HFF-Myc (cell line): Measurements from ENCODE around the gene PXDC1.
A peak's percentile ranks its signal among the peaks of the same experiment; 100 is the strongest.

ENCODE experiments used
- DNase-seq: peaks from one replicate; pipeline ENCODE4 v3.0.0-alpha.2; 2011; ENCODE audit warnings: low read depth; ENCODE audit errors: extremely low read depth
- H3K4me3 ChIP-seq: replicated peaks from 2 replicates; pipeline ENCODE4 v1.5.1; 2011; ENCODE audit warnings: low read depth, mild to moderate bottlenecking, control low read depth, low read length
- TF ChIP-seq, protein P1 (sequence below): IDR thresholded peaks from 2 replicates; pipeline ENCODE4 v1.5.1; 2012; ENCODE audit warnings: mild to moderate bottlenecking, low read depth, low read length, control low read depth; ENCODE audit errors: missing control alignments

Gene PXDC1

DNA sequence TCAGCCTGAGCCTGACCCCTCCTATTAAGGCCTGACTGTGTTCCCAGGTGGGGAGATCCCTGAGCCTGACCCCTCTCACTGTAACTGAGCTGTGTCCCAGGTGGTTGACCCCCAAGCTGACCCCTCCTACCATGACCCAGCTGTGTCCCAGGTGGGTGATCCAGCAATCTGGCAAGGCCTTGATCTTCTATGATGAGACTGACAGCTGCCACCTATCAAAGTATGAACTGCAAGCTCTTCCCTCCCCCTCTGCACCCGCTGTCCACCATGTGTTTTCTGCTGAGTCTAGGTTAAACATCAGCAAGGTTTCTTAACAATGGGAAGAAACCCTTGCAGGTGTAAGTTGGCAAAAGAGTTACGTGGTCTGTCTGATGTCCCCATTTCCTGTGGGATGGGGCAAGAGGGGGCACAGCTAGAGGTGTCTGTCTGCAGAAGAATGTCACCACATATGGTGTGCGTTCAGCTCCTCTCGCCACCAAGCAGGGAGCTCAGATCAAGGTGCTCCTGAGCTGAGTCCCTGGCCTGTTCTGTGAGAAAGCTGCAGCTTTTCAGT lies 5.9 kb downstream of the PXDC1 start:
- TF ChIP-seq, protein P1, sequence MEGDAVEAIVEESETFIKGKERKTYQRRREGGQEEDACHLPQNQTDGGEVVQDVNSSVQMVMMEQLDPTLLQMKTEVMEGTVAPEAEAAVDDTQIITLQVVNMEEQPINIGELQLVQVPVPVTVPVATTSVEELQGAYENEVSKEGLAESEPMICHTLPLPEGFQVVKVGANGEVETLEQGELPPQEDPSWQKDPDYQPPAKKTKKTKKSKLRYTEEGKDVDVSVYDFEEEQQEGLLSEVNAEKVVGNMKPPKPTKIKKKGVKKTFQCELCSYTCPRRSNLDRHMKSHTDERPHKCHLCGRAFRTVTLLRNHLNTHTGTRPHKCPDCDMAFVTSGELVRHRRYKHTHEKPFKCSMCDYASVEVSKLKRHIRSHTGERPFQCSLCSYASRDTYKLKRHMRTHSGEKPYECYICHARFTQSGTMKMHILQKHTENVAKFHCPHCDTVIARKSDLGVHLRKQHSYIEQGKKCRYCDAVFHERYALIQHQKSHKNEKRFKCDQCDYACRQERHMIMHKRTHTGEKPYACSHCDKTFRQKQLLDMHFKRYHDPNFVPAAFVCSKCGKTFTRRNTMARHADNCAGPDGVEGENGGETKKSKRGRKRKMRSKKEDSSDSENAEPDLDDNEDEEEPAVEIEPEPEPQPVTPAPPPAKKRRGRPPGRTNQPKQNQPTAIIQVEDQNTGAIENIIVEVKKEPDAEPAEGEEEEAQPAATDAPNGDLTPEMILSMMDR, result no peak
- no peak overlapping the region for H3K4me3 ChIP-seq
- no peak for DNase-seq

DNA sequence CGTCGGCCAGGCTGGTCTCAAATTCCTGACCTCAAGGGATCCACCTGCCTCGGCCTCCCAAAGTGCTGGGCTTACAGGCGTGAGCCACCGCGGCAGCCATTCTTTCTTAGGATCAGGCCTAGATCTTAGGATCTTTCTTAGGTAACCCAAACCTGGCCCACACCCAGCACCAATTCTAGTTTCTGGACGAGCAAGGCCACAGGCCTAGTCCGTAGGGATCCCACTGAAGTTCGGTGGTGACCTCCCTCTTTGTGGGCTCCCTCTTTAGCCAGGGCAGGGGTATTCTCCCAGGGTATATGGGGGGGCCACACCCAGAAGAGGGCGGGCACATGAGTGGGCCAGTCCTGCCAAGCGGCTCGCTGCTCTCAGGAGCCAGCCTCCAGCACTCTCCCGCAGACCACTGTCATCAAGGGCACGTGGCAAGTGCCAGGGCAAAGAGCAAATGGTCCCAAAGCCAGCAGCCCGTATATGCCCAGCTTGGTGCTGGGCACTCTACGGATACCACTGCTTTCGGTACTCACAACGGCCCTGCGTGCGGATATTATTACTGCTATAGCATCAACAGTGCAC lies 6.5 kb downstream of the PXDC1 start:
- DNase-seq, result no peak
- no peak overlapping the region for H3K4me3 ChIP-seq
- TF ChIP-seq, protein P1, result no peak

DNA sequence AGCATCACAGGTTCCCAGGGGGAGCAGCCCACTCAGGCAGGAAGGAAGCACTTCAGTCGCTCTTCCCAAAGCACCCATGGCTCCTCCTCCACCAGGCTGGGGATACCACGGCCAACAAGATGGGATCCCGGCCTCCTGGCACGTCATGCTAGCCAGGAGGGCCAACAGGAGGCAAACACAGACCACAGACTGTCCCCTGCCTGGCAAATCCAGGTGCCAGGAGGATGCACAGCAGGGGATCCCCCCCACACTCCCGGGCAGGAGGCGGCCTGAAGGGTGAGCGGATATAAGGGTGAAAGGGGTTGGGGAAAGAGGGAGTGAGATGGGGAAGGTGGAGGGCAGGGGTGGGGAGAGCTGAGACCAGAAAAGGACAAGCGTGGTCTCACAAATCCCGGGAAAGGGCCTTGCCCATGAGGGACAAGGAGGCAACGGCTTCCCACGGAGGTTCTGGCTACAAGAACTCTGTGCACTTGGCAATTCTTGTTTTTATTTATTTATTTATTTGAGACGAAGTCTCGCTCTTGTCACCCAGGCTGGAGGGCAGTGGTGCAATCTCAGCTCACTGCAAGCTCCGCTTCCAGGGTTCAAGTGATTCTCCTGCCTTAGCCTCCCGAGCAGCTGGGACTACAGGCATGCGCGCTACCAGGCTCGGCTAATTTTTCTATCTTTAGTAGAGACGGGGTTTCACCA lies 7.2 kb downstream of the PXDC1 start:
- no peak overlapping the region for H3K4me3 ChIP-seq
- DNase-seq, result no peak
- TF ChIP-seq, protein P1, result no peak

DNA sequence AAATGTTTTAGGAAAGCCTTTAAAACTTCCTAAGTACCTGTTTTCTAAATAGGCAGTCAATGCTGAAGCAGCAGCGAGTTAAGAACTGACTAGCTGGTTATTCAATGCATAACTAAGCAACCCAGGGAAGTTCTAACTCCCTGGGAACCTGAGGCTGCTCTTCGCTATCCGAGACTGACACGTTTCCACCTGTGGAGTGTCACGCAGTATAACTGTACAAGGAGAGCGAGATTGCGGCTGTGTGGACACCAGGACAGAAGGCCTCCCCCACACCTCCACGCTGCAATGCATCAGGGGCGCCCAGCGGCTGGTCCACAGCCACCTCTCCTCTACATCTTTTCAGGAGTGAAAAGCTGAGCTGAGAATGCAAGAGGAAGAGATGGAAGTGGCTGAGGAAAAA lies 8.0 kb downstream of the PXDC1 start:
- H3K4me3 ChIP-seq, result no peak overlapping the region
- TF ChIP-seq, protein P1, result no peak
- no peak for DNase-seq

DNA sequence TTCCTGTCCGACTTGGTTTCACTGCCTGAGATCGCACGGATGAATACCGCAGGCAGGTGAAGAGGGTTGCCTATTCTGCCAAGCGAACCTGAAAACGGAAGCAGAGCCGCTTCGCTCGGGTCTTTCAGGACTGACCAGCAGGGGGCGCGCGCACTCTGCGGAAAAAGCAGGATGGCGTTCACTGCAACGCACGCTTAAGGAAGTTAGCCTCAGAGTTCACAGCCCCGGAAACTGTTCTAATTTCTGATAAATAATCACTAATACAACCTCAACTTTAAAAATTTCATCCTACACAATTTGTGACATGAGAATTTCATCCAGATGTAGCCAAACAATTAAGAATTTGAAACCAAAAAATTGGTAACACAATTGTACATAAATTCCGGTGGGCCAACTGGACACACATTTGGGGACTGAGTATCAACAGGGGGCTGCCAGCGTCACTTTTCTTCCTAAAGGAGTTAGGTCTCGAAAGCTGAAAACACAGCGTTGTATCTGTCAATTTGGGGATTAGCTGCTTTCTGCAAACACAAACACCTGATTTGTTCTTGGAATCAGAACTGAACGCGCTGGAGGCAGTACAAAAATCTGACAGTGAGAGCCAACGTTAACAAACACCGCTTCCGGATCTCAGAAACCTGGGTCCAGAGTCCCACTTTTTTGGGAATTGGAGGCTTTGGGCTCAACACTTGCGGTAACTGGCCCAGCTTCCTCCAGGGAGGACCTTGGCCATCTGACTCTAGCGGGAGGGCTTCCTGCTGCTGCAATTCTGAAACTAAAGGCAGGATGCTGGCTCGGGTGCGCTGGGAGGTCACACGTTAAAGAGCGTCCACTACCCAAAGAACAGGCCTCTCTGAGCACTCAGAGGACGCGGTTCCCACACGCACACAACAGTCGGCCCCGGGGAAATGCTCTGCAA lies 8.8 kb downstream of the PXDC1 start:
- H3K4me3 ChIP-seq, result no peak overlapping the region
- TF ChIP-seq, protein P1, result peak; percentile 92
- DNase-seq, result no peak

DNA sequence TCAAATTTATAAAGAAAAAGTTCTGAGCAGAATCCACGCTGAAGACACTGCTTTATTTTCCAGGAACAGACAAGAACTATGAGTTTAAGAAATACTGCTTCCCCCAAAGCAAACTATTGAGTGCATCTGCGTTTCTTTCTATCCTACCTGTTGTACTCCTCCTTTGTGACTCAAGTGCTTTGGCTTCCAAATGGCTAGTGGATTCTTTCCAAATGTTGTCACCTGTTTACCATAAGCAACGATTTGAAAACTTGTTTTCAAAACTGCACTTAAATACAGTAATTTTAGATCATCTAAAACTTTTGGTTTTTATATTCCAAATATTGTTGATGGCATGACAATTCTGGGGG lies 9.5 kb downstream of the PXDC1 start:
- H3K4me3 ChIP-seq, result no peak overlapping the region
- DNase-seq, result no peak
- TF ChIP-seq, protein P1, result no peak
